GM21529 (cell line): ENCODE measurements around the gene APLF.
A peak's percentile ranks its signal among the peaks of the same experiment; 100 is the strongest.

Source experiments
- ATAC-seq: cut with Tn5 transposase; IDR thresholded peaks from one replicate; pipeline ENCODE4 v1.9.1; 2021; ENCODE audit not compliant: unreplicated experiment

APLF gene

DNA sequence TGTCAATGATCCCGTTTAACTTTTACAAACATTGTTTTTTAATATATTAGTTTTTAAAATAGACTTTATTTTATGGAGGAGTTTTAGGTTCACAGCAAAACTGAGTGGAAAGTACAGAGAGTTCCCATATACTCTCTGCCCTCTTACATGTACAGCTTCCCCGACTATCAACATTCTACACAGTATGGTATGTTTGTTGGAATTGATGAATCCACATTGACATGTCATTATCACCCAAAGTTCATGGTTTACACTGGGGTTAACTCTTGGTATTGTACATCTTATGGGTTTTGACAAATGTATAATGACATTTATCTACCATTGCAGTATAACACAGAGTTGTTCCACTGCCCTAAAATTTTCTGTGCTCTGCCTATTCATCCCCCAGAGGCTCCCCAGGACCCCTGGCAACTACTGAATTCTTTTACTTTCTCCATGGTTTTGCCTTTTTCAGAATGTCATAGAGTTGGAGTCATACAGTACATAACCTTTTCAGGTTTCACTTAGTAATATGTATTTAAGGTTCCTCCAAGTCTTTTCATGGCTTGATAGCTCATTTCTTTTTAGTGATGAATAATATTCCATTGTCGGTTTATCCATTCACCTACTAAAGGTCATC lies 5.5 kb downstream of the APLF start:
- no peak for ATAC-seq

DNA sequence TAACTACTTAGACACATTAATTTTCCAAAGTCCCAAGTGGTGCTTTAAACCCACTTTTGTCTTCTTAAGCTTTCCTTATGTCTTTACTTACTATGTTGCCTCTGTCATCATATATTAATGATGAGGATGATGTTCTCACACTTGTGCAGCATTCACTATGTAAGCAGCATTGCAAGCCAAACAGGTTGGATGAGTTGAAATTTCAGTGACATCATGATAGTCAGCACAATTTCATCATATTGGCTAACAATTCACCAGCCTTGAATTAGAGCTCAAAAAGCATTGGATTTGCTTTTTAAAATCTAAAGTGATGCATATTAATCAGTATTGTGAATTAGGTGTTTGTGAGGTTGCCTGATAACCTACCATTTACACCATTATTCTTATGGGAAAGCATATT lies 7.7 kb downstream of the APLF start:
- no peak for ATAC-seq

DNA sequence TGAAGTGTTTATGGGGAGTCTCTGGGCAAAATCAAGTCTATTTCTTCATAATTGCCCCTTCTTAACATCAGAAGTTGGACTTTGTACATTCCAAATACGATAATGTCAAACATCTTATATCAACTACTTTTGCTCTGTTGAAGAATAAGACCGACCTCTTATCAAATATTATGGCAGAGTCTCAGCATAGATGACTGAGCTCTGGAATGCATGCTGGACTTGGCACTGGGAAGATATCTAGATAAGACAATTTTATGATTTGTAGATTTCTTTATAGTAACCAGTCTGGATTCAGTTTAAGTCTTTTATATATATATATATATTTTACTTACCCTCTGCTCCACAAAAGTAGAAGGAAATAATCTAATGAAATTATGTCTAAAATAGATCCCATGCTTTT lies 8.2 kb downstream of the APLF start:
- no peak for ATAC-seq

DNA sequence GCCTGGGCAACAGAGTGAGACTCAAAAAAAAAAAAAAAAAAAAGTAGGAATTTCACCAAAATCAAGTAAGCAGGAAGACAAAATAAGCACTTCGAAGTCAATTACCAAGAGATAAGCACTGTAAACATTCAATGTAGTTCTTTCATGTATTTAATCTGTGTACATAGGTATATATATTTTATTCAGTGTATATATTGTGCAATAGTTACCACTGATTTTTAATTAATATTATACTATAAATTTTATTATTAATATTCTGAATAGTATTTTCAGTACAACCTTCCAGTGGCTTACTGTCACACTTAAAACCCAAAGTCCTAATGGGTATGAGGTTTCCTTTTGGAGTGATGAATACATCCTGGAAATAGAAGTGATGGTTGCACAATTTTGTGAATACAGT lies 9.1 kb downstream of the APLF start:
- ATAC-seq = no peak

DNA sequence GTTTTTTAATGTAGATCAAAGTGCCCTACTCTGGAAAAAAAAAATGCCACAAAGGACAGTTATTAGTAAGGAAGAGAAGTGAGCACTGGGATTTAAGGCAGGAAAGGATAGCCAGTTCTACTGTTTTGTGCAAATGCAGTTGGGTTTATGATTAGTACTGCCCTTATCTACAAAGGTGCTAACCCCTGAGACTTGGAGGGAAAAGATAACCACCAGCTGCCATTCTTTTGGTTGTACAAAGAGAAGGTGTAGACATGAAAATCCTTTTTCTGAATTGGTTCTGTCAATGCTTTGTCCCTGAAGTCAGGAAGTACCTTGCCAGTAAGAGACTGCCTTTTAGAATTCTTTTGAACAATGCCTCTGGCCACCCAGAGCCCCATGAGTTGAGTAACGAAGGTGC lies 11.3 kb downstream of the APLF start:
- ATAC-seq = no peak

DNA sequence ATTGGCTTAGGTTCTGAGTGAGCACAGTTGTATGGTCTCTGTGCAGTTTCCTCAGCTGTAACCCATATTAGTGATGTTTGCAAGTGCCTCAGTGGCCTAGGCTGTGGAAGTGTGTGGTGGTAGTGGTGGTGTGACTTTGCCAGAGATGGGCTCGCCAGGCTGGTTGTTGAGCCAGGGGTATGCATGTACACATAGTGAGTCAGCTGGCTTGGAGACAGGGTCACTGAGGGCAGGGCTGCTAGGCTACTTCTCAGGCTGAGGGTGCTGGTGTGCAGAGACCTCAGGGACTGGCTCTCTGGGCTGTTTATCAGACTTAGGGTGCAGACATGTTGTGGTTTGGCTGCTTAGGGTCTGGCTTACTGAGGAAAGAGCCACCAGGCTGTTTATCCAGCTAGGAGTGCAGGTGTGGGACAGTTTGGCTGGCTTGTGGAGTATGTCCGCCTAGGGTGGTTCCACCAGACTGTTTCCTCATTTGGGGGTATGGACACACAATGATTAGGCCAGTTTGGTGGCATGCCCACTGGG lies 15.0 kb downstream of the APLF start:
- ATAC-seq = no peak

DNA sequence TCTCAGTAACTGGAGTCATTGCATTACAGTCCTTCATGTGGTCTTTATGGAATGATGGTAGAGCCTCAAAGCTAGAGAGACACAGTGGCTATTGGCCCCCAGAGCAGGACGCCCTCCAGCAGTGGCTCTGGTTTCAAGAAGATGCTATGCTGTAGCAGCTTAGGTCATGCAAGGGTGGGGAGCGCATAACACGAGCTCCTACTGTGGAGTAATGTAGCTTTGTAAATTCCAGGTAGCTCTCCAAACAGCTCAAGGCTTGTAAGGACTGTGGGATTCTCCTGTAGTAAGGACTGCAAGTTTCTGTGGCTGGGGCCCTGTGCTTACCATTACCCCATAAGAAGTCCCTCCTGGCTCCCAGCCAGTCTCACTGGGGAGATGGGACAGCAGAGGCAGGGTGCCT lies 15.6 kb downstream of the APLF start:
- no peak for ATAC-seq

DNA sequence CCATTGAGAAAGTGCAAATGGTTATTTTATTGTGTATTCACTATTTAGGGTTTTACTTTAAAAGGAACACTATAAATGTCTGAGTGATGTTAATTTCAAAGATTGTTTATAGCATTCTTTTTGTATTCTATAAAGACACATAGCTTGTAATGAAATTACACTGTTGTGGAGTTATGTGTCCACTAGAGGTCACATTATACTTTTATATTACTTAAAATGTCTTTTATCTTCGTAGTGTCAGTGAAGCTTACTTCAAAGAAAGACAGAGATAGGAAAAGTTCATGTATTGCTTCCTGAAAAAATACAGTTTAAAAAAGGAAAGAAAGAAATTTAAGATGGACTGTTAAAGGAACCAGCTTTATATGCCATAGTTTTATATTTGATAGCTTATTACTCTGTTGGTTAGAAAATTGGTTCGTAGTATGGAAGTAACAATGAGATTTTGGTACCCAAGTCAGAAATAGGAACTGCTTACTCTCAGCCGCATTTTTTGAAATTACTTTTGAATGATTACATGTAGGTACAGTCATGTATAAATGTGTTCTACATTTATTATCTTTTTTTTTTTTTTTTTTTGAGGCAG lies 20.5 kb downstream of the APLF start:
- ATAC-seq = no peak

DNA sequence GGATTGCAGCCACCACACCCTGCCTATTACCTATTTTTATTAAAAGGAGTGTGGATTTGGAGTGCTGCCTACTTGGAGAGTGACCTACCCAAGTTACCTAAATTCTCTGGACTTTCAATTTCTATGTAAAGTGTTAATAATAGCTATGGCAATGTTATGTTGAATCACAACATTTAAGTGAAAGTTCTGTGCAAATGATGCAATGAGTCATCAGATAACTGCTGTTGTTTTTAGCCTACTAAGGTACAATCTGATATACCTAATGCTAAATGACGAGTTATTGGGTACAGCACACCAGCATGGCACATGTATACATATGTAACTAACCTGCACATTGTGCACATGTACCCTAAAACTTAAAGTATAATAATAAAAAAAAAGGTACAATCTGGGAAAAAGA lies 21.2 kb downstream of the APLF start:
- ATAC-seq = peak; percentile 60

DNA sequence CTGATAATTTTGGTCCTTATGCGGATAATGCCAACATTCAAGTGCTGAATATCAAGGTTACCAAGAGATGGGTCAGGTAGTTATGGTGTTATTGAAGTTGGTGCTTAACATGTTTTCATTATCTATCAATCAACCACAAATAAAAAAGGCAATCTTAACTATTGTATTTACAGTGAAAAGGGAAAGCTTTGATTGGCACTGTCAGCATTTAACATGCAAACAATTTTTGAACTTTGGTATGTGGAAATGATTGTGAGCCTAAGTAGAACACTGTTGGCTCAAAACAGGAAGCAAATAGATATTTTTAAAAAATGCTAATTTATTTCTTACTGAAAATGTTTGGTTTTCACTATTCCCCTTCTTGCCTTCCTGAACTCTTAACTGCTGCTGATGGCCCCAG lies 21.9 kb downstream of the APLF start:
- ATAC-seq = no peak

DNA sequence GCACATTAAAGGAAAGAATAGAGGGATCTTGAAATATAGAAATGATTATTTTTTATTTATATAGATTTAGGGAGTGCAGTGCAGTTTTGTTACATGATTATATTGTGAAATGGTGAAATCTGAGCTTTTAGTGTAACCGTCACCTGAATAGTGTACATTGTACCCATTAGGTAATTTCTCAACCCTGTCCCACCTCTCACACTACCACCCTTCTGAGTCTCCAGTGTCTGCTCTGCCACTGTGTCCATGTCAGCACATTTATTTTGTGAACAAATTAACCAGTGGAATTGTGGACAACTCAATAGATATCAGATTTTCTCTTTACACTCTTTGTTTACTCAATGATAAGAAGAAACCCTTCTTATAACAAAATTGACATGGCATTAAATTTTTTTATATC lies 24.2 kb downstream of the APLF start:
- no peak for ATAC-seq

DNA sequence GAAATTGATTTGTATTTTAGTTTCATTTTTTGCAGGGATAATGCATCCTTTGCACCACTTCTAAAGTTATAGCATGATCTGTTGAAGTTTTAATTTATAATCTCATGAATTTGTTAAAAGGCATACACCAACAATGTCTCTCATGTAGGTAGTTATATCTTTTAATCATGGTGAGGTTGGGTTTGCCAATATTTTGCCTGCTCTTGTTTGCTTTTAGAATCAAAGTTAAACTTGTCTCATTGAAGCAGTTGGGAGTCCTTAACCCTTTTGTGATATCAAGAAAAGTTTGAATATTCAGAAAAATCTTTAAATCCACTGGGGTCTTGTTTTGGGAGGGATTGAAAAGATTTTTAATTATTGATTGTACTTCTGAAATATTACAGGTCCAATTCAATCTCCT lies 31.7 kb downstream of the APLF start:
- no peak for ATAC-seq

DNA sequence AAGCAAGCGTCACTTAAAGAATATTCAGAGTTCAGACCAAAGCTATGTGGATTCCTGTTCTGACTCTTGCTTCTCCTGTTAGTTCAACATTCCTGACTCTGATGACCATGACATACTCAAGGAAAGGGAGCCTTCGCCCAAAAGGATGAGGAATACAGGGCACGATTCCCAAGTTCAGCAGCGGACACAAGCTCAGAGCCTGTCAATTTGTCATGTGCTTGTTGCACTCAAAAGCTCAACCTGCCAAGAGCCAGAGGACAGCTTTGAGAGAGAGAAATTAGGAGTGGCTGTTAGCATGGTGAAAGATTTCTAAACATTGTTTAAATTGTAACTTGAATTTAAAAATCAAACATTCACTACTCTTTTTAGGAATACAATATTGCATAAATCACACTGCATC lies 33.3 kb downstream of the APLF start:
- ATAC-seq = no peak

DNA sequence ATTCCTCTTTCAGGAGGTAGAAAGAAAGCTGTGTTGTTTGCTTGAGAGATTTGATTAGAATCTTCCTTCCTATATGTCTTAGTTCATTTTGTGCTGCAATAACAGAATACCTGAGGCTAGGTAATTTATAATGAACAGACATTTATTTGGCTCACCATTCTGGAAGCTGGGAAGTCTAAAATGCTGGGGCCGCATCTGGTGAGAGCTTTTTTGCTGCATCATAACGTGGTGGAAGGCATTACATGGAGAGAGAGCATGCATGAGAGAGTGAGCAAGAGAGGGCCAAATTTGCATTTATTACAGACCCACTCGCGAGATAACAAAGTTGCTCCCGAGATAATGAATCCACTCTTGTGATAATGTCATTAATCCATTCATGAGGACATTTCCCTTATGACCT lies 34.4 kb downstream of the APLF start:
- ATAC-seq = no peak

DNA sequence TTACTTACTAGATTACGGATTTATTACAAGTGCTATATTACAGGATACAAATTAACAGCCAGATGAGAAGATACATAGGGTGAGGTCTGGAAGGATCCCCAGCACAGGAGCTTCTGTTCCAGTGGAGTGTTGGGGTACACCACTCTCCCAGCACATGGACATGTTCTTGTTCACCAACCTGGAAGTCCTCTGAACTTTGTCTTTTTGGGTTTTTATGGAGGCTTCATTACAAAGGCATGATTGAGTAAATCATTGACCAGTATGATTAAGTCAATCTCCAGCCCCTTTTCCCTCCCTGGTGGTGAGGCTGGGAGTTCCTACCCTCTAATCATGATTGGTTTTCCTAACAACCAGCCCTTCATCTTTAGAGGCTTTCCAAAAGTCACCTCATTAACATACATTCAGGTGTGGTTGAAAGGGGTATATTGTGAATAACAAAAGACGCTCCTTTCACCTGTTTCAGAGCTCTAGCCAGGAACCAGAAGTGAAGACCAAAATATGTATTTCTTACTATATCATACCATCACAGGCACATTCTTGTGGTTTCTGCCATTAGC lies 38.3 kb downstream of the APLF start:
- ATAC-seq = no peak

DNA sequence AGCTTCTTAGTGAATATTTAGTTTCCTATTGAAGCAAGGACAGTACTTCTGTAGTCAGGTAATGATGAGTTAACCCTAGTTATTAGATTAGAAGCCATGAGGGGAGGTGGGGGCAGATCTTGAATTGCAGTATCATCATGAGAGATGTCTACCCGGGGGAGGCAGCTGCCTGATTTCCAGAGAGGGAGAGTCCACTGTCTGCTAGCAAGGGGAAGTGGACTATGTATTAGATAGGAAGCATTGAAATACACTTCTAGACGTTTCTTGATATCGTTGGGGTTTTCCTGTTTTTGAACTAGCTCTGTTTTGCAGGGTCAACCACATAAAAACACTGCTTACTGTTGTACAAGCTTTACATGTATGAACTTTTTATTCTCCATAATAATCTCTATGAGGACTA lies 38.8 kb downstream of the APLF start:
- no peak for ATAC-seq

DNA sequence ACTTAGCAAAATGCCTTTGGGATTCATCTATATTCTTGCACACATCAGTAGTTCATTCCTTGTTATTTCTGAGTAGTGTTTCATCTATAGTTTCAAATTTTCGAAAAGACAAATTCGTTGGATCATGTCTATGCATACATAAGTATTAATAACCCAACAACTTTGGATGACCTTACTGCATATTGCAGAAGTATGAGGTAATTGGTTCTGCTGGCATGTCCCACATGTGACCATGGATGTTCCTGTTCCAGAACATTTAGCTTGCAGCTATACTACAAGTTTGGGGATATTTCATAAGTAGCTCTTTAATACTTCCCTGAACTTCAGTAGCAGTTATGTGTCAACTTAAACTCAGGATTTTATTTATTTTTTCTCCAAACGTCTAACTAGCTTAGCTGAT lies 44.9 kb downstream of the APLF start:
- no peak for ATAC-seq

DNA sequence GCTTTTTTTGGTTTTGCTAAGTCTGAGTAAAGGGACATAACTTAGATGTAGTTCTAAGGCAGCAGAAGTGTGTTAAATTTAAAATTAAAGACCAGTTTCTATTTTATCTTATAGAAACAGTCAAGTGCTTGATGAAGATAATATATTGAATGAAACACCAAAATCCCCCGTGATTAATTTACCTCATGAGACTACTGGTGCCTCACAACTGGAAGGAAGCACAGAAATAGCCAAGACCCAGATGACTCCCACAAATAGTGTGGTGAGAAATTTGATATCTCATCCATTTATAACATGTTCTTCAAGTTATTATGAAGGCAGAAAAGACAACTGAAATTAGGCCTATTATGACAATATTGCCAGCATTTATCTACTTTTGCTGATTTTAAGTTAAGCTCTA lies 45.6 kb downstream of the APLF start:
- no peak for ATAC-seq

DNA sequence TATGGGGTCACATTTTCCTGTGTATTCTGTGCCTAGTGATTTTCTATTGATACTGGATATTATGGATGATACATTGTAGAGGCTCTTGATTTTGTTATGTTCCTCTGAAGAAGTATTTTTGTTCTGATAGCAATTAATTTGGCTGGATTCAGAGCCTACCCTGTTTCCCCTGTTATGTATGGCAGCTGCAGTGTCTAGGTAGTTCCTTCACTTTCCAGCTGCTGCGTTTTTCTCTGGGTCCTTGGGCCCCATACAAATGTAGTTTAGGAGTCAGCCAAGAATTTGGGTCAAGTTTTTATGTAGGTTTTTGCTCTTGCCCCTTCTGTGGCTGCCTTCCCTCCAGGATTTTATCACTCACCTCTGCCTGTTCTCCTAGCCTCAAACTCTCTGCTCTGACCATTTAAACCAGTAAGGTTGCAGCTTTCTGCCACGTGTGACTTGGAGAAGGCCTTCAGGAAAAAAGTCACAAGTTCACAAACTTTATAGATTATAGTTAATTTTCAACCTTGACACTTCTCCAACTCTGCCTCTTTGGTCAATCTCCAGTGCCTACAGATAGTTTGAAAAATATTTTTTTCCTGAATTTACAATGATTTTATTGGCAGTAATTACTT lies 47.0 kb downstream of the APLF start:
- no peak for ATAC-seq

DNA sequence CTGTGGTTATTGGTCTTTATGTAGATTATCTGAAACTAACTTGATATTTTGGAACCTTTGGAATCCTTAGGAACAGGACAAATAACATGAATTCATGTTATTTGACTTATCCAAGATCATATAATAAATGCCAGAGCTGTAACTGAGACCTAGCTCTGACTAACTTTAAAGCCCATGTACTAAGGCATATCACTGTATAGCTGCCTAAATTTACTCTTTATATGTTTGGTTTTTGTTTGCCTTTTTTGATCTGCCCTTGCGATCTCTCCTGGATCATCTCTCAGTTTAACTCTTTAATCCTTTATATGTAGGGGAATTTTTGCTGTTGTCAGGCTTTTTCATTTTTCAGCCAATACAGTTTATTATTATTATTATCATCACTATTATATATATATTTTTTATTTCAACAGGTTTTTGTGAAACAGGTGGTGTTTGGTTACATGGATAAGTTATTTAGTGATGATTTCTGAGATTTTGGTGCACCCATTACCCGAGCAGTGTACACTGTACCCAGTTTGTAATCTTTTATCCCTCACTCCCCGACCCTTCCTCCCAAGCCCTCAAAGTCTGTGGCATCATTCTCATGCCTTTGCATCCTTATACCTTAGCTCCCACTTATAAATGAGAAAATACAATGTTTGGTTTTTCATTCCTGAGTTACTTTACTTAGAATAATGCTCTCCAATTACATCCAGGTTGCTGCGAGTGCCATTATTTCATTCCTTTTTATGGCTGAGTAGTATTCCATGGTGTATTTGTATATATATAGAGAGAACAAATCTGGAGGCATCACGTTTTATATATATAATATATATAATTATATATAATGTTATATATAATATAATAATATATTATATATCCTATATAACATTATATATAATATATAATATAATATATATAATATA lies 48.9 kb downstream of the APLF start:
- ATAC-seq = no peak

DNA sequence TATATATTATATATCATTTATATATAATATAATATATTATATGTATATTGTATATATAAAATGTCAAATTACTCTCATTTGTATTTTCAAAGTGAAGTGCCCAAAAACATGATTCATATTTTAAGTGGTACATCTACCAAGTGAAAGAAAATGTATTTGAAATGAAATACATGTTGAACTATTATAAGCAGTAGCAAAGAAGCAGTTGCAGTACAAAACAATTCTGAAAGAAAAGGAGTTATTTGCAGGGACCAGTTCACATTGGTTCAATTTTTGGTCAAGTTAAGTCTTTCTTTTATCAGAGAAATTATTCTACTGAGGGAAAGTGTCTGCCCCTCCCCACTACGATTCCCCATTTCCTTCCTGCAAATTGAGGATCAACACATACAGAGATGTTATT lies 51.9 kb downstream of the APLF start:
- ATAC-seq = no peak
